H1 (cell line): Measurements from ENCODE around the gene RGS14.
A peak's percentile ranks its signal among the peaks of the same experiment; 100 is the strongest.

ENCODE experiments used
- CHD7 ChIP-seq: fragments of 300-600 bp; sonication (generic); IDR thresholded peaks from 2 replicates; pipeline ENCODE4 v1.7.1; 2012; ENCODE audit warnings: low read length, moderate library complexity, mild to moderate bottlenecking, inconsistent platforms; ENCODE audit not compliant: insufficient replicate concordance
- EZH2 ChIP-seq: fragments of 200-600 bp; sonication (generic); IDR thresholded peaks from 2 replicates; pipeline ENCODE4 v1.7.1; 2012; ENCODE audit warnings: low read depth, mild to moderate bottlenecking, moderate library complexity, low read length, inconsistent platforms; ENCODE audit not compliant: severe bottlenecking
- JUND ChIP-seq: IDR thresholded peaks from 2 replicates; pipeline ENCODE4 v1.6.1; 2011; ENCODE audit warnings: mild to moderate bottlenecking, improper control_type of control experiment, low read length
- POLR2A ChIP-seq, 2 experiments: IDR thresholded peaks; 1 replicate in 1 of 2; 2 replicates in 1 of 2; pipeline ENCODE4 v1.6.1; 2011; ENCODE audit warnings: low read depth in 2 of 2, low read length in 2 of 2, mild to moderate bottlenecking in 2 of 2; ENCODE audit errors: control extremely low read depth in 1 of 2
- POLR2AphosphoS5 ChIP-seq: IDR thresholded peaks from 2 replicates; pipeline ENCODE4 v1.6.1; 2011; ENCODE audit warnings: low read depth, low read length
- SUZ12 ChIP-seq: fragments of 200-600 bp; sonication (generic); IDR thresholded peaks from 2 replicates; pipeline ENCODE4 v1.6.1; 2012; ENCODE audit warnings: mild to moderate bottlenecking, inconsistent platforms, low read length, moderate library complexity, mixed read lengths
- TAF7 ChIP-seq: optimal IDR thresholded peaks from 2 replicates; pipeline ENCODE3; 2011; ENCODE audit warnings: low read depth, mild to moderate bottlenecking, inconsistent platforms, low read length, moderate library complexity, borderline replicate concordance
- YY1 ChIP-seq: IDR thresholded peaks from 2 replicates; pipeline ENCODE4 v1.6.1; 2011; ENCODE audit warnings: low read depth, mild to moderate bottlenecking, low read length
- TF ChIP-seq, protein P1 (sequence below), 3 experiments: IDR thresholded peaks; 1 replicate in 2 of 3; 2 replicates in 1 of 3; pipeline versions ENCODE4 v1.5.1 to v1.6.1; 2011; ENCODE audit warnings: low read length in 3 of 3, mild to moderate bottlenecking in 3 of 3, inconsistent platforms in 2 of 3, low read depth in 1 of 3, moderate library complexity in 1 of 3; ENCODE audit not compliant: insufficient read depth in 1 of 3; ENCODE audit errors: control extremely low read depth in 1 of 3
- TF ChIP-seq, protein P2 (sequence below): IDR thresholded peaks from 2 replicates; pipeline ENCODE4 v1.6.1; 2012; ENCODE audit warnings: inconsistent platforms

DNA sequence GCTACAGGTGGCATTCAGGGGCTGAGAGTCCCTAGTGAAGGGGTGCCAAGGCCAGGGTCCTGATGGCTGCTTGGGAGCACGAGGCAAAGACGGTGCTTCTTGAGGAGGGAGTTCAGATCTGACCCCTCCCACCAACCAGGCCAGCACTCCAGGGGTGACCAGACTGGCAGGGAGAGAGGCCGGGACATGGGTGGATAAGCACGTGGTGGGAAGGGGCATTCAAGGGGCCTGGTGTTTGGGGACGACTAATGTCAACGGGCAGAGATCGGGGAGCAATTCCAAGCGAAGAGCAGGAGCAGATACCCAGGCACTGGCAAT is 4.5 kb downstream of the RGS14 start:
- TF ChIP-seq EZH2 (no peak), TAF7 (no peak), YY1 (no peak), CHD7 (no peak), POLR2A (IDR thresholded peaks at IDR 0.05; ENCODE audit: control extremely low read depth in 1 of 2, low read depth in 2 of 2, low read length in 2 of 2) (no peak), POLR2AphosphoS5 (no peak), JUND (no peak), SUZ12 (no peak)
- TF ChIP-seq, protein P1, sequence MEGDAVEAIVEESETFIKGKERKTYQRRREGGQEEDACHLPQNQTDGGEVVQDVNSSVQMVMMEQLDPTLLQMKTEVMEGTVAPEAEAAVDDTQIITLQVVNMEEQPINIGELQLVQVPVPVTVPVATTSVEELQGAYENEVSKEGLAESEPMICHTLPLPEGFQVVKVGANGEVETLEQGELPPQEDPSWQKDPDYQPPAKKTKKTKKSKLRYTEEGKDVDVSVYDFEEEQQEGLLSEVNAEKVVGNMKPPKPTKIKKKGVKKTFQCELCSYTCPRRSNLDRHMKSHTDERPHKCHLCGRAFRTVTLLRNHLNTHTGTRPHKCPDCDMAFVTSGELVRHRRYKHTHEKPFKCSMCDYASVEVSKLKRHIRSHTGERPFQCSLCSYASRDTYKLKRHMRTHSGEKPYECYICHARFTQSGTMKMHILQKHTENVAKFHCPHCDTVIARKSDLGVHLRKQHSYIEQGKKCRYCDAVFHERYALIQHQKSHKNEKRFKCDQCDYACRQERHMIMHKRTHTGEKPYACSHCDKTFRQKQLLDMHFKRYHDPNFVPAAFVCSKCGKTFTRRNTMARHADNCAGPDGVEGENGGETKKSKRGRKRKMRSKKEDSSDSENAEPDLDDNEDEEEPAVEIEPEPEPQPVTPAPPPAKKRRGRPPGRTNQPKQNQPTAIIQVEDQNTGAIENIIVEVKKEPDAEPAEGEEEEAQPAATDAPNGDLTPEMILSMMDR (IDR thresholded peaks at IDR 0.05; ENCODE audit: control extremely low read depth in 1 of 3, insufficient read depth in 1 of 3, low read depth in 1 of 3, low read length in 3 of 3) = no peak
- TF ChIP-seq, protein P2, sequence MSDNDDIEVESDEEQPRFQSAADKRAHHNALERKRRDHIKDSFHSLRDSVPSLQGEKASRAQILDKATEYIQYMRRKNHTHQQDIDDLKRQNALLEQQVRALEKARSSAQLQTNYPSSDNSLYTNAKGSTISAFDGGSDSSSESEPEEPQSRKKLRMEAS = peak; percentile 37; the same call in 1 of the 2 replicates
